Measurements from ENCODE around the gene TNFRSF14. TPM values are rescaled to one million over a fixed set of nuclear protein-coding genes. Genes with fewer than 3 reads are reported as not detected.

Gene TNFRSF14
- total and polyA plus RNA-seq, 9 of the 15 experiments (the other 6 are each of a cell fraction or from before 2014, with no cell fraction given): 0.11 to 2.3 (median 0.68) TPM; not detected in 2

DNA sequence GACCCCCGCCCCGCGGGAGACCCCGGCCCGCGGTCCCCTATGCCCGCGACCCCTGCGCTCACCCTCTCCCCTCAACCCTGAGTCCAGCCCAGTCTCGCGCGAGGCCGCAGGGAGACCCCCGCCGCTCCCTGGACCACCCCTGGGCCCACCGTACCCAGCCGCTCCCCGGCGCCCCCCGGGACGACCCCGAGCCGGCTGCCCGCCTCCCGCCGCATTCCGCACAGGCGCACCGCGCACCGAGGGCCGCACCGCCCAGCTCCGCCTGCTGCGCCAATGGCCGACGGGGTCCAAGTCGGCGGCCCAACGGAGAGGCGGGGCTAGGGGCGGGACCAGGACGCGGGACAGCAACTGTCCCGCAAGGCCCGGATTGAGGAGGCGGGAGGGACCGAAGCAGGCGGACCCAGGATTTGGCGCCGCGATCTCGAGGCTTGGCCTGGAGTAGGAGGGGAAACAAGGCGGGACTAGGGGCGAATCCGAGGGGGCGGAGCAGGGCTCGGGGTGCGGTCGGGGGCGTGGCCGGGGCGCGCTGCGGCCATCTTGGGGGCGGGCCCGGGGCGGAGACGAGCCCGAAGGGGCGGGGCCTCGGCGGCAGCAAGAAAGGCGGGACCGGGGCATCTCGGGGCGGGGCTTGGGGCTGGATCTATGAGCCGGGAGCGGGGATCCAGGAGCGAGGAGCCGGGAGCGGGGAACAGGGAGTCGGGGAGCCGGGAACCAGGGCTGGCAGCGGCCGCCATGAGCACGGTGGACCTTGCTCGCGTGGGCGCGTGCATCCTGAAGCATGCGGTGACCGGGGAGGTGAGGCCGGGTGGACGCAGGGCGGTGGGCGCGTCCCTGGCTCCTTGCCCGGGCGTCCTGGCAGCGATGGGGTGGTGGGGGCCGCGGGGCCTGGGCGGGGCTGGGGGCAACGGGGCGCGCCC is 30.2 kb downstream of the TNFRSF14 start, which contains the start of gene PRXL2B (continued):
- TF ChIP-seq SMARCC2 (IDR thresholded peaks at IDR 0.05; ENCODE audit: low read depth): no peak
- TF ChIP-seq, protein P1, sequence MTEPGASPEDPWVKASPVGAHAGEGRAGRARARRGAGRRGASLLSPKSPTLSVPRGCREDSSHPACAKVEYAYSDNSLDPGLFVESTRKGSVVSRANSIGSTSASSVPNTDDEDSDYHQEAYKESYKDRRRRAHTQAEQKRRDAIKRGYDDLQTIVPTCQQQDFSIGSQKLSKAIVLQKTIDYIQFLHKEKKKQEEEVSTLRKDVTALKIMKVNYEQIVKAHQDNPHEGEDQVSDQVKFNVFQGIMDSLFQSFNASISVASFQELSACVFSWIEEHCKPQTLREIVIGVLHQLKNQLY (CRISPR knock-in tag; conservative IDR thresholded peaks at IDR 0.05): no peak
- no peak for TF ChIP-seq ETV1 (tag; conservative IDR thresholded peaks at IDR 0.05; ENCODE audit: low read depth)
- no peak for TF ChIP-seq ZNF274 (IDR thresholded peaks at IDR 0.05; ENCODE audit: borderline replicate concordance, low read depth, low read length)
- TF ChIP-seq NR2C1 (IDR thresholded peaks at IDR 0.05): no peak
- TF ChIP-seq NR2C1 (tag; IDR thresholded peaks at IDR 0.05): no peak
- TF ChIP-seq NEUROD1 (IDR thresholded peaks at IDR 0.05; ENCODE audit: borderline replicate concordance, low read depth, low read length, partially characterized antibody): peak; percentile 65
- TF ChIP-seq MCM5 (IDR thresholded peaks at IDR 0.05; ENCODE audit: low read depth): no peak
- TF ChIP-seq KLF16 (IDR thresholded peaks at IDR 0.05): no peak
- TF ChIP-seq RUNX1 (IDR thresholded peaks at IDR 0.05; ENCODE audit: low read depth): no peak
- no peak for TF ChIP-seq KLF13 (tag; IDR thresholded peaks at IDR 0.05; ENCODE audit: borderline replicate concordance, low read depth)
- no peak for TF ChIP-seq ZNF143 (CRISPR knock-in tag; IDR thresholded peaks at IDR 0.05)
- TF ChIP-seq HEY1 (CRISPR knock-in tag; IDR thresholded peaks at IDR 0.05; ENCODE audit: borderline replicate concordance): no peak
- TF ChIP-seq CTBP1 (IDR thresholded peaks at IDR 0.05; ENCODE audit: borderline replicate concordance): peak; percentile 73
- no peak for TF ChIP-seq KDM1A (IDR thresholded peaks at IDR 0.05)
- TF ChIP-seq RREB1 (CRISPR knock-in tag; IDR thresholded peaks at IDR 0.05): no peak
- no peak for TF ChIP-seq MYNN (IDR thresholded peaks at IDR 0.05)
- no peak for TF ChIP-seq MYNN (CRISPR knock-in tag; IDR thresholded peaks at IDR 0.05)
- TF ChIP-seq HES1 (IDR thresholded peaks at IDR 0.05; ENCODE audit: low read depth): no peak
- TF ChIP-seq SMARCB1 (IDR thresholded peaks at IDR 0.05; ENCODE audit: insufficient read length, low read depth): no peak
- TF ChIP-seq EP300 (IDR thresholded peaks at IDR 0.05; ENCODE audit: low read length): no peak; the same call in 1 of the 2 replicates
- no peak for TF ChIP-seq MTA2 (IDR thresholded peaks at IDR 0.05; ENCODE audit: low read depth)
- TF ChIP-seq FOXA3 (CRISPR knock-in tag; conservative IDR thresholded peaks at IDR 0.05 in 1 of 2, IDR thresholded peaks at IDR 0.05 in 1 of 2): no peak
